A549 (cell line): ENCODE results near the gene PDCL2.

Experiments used
- BHLHE40 ChIP-seq: IDR thresholded peaks from 2 replicates; pipeline ENCODE4 v1.6.1; 2012; ENCODE audit warnings: low read depth, low read length, inconsistent platforms
- CEBPB ChIP-seq, 2 experiments: fragments of >200 bp in 1 of 2; sonication (Bioruptor Twin) in 1 of 2; formaldehyde crosslinking in 1 of 2; IDR thresholded peaks; 2 replicates each; pipeline ENCODE4 v1.6.1; 2012 to 2016
- CTCF ChIP-seq: fragments of >200 bp; sonication (Bioruptor Twin); formaldehyde crosslinking; IDR thresholded peaks from 3 replicates; pipeline ENCODE4 v1.5.1; 2016
- EHF ChIP-seq: fragments of 250-450 bp; sonication (Bioruptor Pico); IDR thresholded peaks from 2 replicates; pipeline ENCODE4 v1.5.0; 2020; ENCODE audit warnings: mild to moderate bottlenecking
- EHMT2 ChIP-seq: fragments of 200-600 bp; sonication (generic); IDR thresholded peaks from 2 replicates; pipeline ENCODE4 v1.6.1; 2016; ENCODE audit warnings: antibody characterized with exemption, low read depth, mild to moderate bottlenecking, moderate library complexity
- EP300 ChIP-seq, 2 experiments: fragments of >200 bp; sonication (Bioruptor Twin); formaldehyde crosslinking; IDR thresholded peaks; 2 replicates in 1 of 2; 3 replicates in 1 of 2; pipeline ENCODE4 v1.6.1; 2016 to 2017
- MAFK ChIP-seq: fragments of 450-650 bp; IDR thresholded peaks from 2 replicates; pipeline ENCODE4 v1.6.1; 2014; ENCODE audit not compliant: partially characterized antibody
- MYC ChIP-seq: IDR thresholded peaks from 2 replicates; pipeline ENCODE4 v1.6.1; 2012; ENCODE audit warnings: mild to moderate bottlenecking, inconsistent platforms, low read length, improper control_type of control experiment, borderline replicate concordance
- POLR2A ChIP-seq: IDR thresholded peaks from 2 replicates; pipeline ENCODE4 v1.6.1; 2012; ENCODE audit warnings: mild to moderate bottlenecking, low read length
- RAD21 ChIP-seq, 2 experiments: fragments of >200 bp in 1 of 2; sonication (Bioruptor Twin) in 1 of 2; formaldehyde crosslinking in 1 of 2; IDR thresholded peaks in 1 of 2; conservative IDR thresholded peaks in 1 of 2; 2 replicates in 1 of 2; 3 replicates in 1 of 2; pipeline ENCODE4 v1.6.1; 2012 to 2018; ENCODE audit warnings: inconsistent platforms in 1 of 2
- ZC3H11A ChIP-seq: fragments of 450-650 bp; IDR thresholded peaks from 2 replicates; pipeline ENCODE4 v1.6.1; 2014; ENCODE audit warnings: antibody characterized with exemption, mild to moderate bottlenecking
- ZFP36 ChIP-seq: fragments of 450-650 bp; IDR thresholded peaks from 2 replicates; pipeline ENCODE4 v1.6.1; 2014; ENCODE audit warnings: borderline replicate concordance; ENCODE audit not compliant: partially characterized antibody
- ZSCAN20 ChIP-seq: fragments of 250-450 bp; sonication (Bioruptor Pico); IDR thresholded peaks from 2 replicates; pipeline ENCODE4 v1.8.0; 2022; ENCODE audit warnings: mild to moderate bottlenecking, moderate library complexity
- TF ChIP-seq, protein P1 (sequence below): fragments of 250-450 bp; sonication (Bioruptor Pico); IDR thresholded peaks from 2 replicates; pipeline ENCODE4 v1.5.0; 2020; ENCODE audit warnings: low read depth, mild to moderate bottlenecking, moderate library complexity

DNA sequence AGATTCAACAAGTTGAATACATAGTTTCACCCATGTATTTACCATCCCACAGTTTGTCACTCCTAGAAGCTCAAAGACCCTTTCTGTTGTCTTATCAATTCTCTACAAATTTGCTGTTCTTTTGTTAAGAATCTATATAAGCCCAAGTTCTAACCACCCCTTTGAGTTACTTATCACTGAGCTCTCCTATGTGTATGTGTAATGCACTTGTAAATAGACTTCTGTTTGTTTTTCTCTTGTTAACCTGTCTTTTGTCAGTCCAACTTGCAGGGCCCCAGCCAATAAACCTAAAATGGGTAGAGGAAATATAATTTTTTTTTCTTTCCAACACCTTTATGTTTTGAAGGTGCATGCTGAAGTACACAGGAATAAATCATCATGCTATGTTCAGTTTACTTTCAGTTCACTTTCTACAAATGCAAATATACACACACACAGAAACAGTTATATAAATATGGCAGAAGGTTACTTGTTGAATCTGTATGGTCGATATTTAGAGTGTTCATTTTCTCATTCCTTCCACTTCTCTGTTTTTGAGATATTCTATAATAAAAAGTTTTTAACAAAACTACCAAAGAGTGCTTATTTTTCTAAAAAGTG is 23.0 kb downstream of the PDCL2 start:
- TF ChIP-seq EP300 (IDR thresholded peaks at IDR 0.05) (no peak), CTCF (no peak), MYC (no peak), POLR2A (no peak), EHMT2 (no peak), CEBPB (IDR thresholded peaks at IDR 0.05) (no peak), MAFK (no peak), ZFP36 (no peak), EHF (CRISPR knock-in tag) (no peak), ZSCAN20 (no peak), BHLHE40 (no peak), ZC3H11A (no peak), RAD21 (conservative IDR thresholded peaks at IDR 0.05 in 1 of 2, IDR thresholded peaks at IDR 0.05 in 1 of 2) (no peak)
- TF ChIP-seq, protein P1, sequence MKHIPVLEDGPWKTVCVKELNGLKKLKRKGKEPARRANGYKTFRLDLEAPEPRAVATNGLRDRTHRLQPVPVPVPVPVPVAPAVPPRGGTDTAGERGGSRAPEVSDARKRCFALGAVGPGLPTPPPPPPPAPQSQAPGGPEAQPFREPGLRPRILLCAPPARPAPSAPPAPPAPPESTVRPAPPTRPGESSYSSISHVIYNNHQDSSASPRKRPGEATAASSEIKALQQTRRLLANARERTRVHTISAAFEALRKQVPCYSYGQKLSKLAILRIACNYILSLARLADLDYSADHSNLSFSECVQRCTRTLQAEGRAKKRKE: no peak
